HL-60/S4 treated with phorbol 12-myristate 13-acetate at 8.2 ng/mL for 4 days and 3 days (cell line): ENCODE measurements around the gene TCN1.
"Not testable (repeated sequence)": the region's sequence is repeated elsewhere in the genome, so short reads cannot be mapped to it uniquely, and the experiment has no call there.

Source experiments
- in situ Hi-C: fragments of 300-500 bp; cut with MboI; formaldehyde crosslinking; loops from 2 replicates; pipeline ENCODE4 v1.15.0; 2022; ENCODE audit warnings: low sequenced_read_pairs

The TCN1 gene

GRCh38 chr11:59857439-59858434 is 8.6 kb downstream of the TCN1 start:
- in situ Hi-C loops = no loop called here

DNA sequence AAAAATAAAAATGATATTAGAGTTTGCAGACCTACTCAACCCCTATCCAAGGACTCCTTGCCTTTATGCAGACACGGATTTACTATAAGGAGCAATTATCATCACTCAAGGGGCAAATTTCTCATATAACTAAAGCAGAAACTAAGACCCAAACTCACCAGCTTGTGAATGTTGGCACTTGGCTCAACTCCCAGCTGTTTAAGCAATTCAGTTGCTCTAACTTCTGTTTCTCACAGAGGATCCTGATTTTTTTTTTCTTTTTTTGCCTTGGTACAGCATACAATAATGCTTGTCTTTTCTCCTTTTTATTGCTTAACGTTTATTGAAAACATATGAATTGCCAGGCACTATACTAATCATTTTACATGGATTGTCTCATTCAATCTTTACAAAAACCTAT is 11.4 kb downstream of the TCN1 start:
- in situ Hi-C loops = no loop called here

GRCh38 chr11:59851416-59851815 is 14.9 kb downstream of the TCN1 start:
- in situ Hi-C loops = not testable (repeated sequence)

- in situ Hi-C loops = not testable (repeated sequence)
Measured at GRCh38 chr11:59849551-59849950, 16.7 kb downstream of the TCN1 start.

DNA sequence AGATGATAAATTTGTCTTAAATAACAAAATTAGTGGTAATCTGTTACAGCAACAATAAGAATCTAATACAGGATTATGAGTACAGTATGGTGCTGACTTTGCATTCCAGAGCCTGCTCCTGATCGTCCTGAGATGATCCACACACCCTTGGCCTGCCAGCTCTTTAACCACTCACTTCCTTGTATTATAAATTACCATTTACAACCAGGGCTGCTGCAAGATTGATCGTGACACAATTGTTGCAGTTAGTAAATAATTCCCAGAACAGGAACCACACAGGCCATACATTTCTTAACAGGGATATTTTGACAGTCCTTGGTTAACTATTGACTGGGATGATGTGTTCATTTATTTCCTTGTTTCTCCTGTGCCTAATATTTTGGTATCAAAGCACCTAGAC is 17.2 kb downstream of the TCN1 start:
- in situ Hi-C loops = no loop called here

- in situ Hi-C loops = not testable (repeated sequence)
Measured at GRCh38 chr11:59848439-59848838, 17.8 kb downstream of the TCN1 start.

DNA sequence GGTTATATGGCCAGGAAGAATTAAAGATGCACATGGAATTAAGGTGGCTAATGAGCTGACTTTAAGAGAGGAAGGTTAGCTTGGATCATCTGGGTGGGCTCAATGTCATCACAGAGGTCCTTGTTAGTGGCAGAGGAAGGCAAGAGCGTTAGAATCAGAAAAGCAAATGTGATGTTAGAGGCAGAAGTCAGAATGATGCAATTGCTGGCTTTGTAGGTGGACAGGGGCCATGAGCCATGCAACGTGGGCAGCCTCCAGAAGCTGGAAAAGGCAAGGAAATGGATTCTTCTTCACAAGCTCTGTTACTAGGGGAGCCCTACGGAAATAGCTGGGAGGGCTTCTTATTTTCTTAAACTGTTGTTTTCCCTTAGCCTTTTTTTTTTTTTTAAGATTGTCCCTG is 18.7 kb downstream of the TCN1 start:
- in situ Hi-C loops = no loop called here

- in situ Hi-C loops = no loop called here
Measured at GRCh38 chr11:59846556-59846955, 19.7 kb downstream of the TCN1 start.

DNA sequence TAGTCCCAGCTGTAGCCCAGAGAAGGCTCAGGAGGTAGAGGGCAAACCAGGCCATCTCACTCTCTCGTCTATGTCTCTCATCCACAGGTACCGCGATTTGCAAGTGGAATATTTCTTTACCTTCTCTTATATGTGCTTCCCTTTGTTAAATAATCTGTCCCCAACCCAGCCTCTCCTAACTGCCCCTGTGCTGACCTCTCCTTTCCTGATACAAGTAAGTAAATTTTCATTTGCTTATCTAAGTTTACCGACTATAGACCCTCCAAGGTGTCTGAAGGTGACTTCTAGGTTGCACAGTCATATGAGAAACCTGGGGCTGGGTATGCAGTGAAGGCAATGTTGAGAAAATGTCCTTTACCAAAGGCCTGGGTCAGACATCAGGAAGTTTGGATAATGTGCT is 20.9 kb downstream of the TCN1 start, which contains the start of gene CBLIF:
CBLIF (minus strand) TSS at position 101 of the 400 bp plus-strand sequence; CDS start at position 55, 46 bp downstream.
- in situ Hi-C loops = no loop called here

DNA sequence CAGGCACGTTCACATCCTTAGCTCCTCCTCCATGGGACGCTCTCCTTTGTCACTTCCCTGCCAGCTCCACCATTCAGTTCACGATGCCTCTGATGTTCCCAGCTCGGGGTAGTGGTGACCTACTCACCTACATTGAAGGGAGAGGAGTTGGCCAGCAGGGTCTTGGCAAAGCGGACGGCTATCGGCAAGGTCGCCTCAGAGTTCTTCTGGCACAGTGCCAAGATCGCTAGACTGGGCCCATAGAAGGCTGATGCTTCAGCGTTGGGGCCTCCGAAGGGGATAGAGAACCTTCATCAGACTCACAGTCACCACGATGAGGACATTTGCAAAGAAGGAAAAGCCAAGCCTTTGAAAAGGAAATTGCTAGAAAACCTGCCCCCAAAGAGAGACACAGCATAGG is 24.0 kb downstream of the TCN1 start:
- in situ Hi-C loops = no loop called here

GRCh38 chr11:59841514-59841913 is 24.8 kb downstream of the TCN1 start:
- in situ Hi-C loops = no loop called here

- in situ Hi-C loops = no loop called here
Measured at GRCh38 chr11:59839615-59840014, 26.7 kb downstream of the TCN1 start.

- in situ Hi-C loops = no loop called here
Measured at GRCh38 chr11:59833602-59834001, 32.7 kb downstream of the TCN1 start.

- in situ Hi-C loops = no loop called here
Measured at GRCh38 chr11:59829358-59829757, 36.9 kb downstream of the TCN1 start.

- in situ Hi-C loops = no loop called here
Measured at GRCh38 chr11:59822989-59823566, 43.2 kb downstream of the TCN1 start.

DNA sequence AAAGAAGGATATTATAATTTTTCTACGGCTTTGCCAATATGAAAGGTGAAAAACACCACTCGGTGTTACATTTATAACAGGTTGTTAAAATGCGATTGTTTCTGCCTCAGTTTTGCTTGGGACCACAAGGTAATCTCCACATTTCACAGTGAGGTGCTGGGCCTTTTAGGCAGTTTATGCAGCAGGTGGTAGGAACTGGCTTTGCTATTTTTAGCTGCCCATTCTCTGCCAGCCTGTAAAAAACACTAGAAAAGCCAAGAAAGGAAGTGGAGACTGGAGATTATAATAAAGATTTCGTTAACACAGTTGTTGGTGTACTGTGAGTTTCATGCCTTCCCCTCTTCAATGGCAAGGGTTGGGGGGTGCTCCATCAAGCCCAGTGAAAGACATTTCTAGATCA is 47.7 kb downstream of the TCN1 start:
- in situ Hi-C loops = no loop called here

DNA sequence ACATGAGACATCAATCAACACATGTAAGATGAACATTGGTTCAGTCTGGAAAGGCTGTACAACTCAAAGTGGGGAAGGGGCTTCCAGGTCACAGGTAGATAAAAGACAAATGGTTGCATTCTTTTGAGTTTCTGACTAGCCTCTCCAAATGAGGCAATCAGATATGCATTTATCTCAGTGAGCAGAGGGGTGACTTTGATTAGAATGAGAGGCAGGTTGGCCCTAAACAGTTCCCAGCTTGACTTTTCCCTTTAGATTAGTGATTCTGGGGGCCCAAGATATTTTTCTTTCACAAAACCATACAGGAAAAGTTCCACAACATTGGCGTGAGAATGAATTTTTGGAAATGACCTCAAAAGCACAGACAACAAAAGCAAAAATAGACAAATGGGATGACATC is 49.9 kb downstream of the TCN1 start:
- in situ Hi-C loops = not testable (repeated sequence)

DNA sequence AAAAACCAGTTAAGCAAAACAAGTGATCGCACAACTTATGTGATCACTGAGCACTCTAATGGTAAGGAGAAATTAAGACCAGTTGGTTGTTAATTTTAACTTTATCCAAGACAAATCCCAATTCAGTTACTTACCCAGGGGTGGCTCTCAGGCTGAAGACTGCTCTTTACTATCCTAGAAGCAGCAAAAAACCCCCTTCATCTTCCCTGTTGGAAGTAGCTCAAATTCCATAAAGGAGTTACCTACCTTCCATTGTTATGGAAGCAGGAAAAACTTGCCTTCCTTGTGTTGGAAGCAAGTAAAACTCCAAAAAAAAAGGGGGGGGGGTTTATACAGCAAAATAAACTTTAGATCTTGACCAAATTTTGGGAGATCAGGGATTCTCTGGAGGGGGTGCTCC is 50.5 kb downstream of the TCN1 start:
- in situ Hi-C loops = no loop called here

- in situ Hi-C loops = no loop called here
Measured at GRCh38 chr11:59814021-59814420, 52.3 kb downstream of the TCN1 start.

- in situ Hi-C loops = no loop called here
Measured at GRCh38 chr11:59813364-59813763, 52.9 kb downstream of the TCN1 start.

- in situ Hi-C loops = no loop called here
Measured at GRCh38 chr11:59812220-59812619, 54.1 kb downstream of the TCN1 start.

GRCh38 chr11:59810911-59811259 is 55.4 kb downstream of the TCN1 start:
- in situ Hi-C loops = no loop called here
